Measurements from ENCODE around the gene ACBD6. TPM values are rescaled to one million over a fixed set of nuclear protein-coding genes. Genes with fewer than 3 reads are reported as not detected.

The ACBD6 gene
- total and polyA plus RNA-seq, 10 of the 15 experiments (the other 5 are each of a cell fraction or from before 2014, with no cell fraction given): 15.0 to 67.3 (median 55.0) TPM

GRCh38 chr1:180380259-180381183, 121.9 kb downstream of the ACBD6 start:
- Histone ChIP-seq H3K9me3 (replicated peaks; ENCODE audit: control insufficient read depth, insufficient read depth, low read length) (peaks cover 18% of the 10 kb centered on the region), H4K20me1 (ENCODE audit: control insufficient read depth, insufficient read depth) (no peaks in the 10 kb centered on the region), H2AFZ (ENCODE audit: control insufficient read depth, low read depth, low read length) (no peak overlapping the region), H3K9ac (ENCODE audit: control insufficient read depth, insufficient read depth, low read length) (no peak overlapping the region), H3K36me3 (ENCODE audit: control insufficient read depth in 2 of 2, insufficient read depth in 2 of 2, low read length in 1 of 2) (peaks cover 0 to 2% of the 10 kb centered on the region in 2 experiments; a peak in 1 of 4 replicates), H3K27ac (ENCODE audit: control insufficient read depth, insufficient read depth) (no peak overlapping the region), H3K4me2 (ENCODE audit: control insufficient read depth, insufficient read depth) (no peak overlapping the region), H3K27me3 (replicated peaks in 1 of 2; ENCODE audit: control insufficient read depth in 2 of 2, insufficient read depth in 2 of 2, low read length in 1 of 2) (no peaks in the 10 kb centered on the region), H3K4me3 (no peak overlapping the region), H3K4me1 (ENCODE audit: control insufficient read depth, insufficient read depth, low read length) (no peaks in the 10 kb centered on the region), H3K79me2 (ENCODE audit: control insufficient read depth, insufficient read depth, low read length) (peaks cover 2% of the 10 kb centered on the region)
- in situ Hi-C loops (cut with MboI): no loop called here
- WGBS (ENCODE audit: insufficient coverage, insufficient replicate concordance, low lambda C conversion rate, missing lambda C conversion rate): 45% methylated on average over 3 of the region's 3 CpGs
- intact Hi-C loops (cut with micrococcal nuclease; ENCODE audit: unreplicated experiment): no loop called here
- ChIA-PET SMC1A (ENCODE audit: uncharacterized antibody, unreplicated experiment) (interaction anchor here (0.9 to 1.4 kb wide), 3 partner anchors 13 to 16 kb away, joined by 3 read pairs; no protein-coding TSS in a partner anchor), CTCF (interaction anchor here (0.8 to 1.0 kb wide), 2 partner anchors 10 to 11 kb away, joined by 3 read pairs; no protein-coding TSS in a partner anchor), POLR2A (no interaction called here), RAD21 (ENCODE audit: unreplicated experiment) (no interaction called here)
- no peak for TF ChIP-seq ZBED1 (IDR thresholded peaks at IDR 0.05; ENCODE audit: borderline replicate concordance)
- TF ChIP-seq NFYB (IDR thresholded peaks at IDR 0.05; ENCODE audit: insufficient read depth, low read depth, low read length): no peak
- TF ChIP-seq KAT2A (conservative IDR thresholded peaks at IDR 0.05; ENCODE audit: control insufficient read depth, low read depth, low read length): no peak
- TF ChIP-seq PBX3 (IDR thresholded peaks at IDR 0.05; ENCODE audit: insufficient replicate concordance, low read depth, low read length): no peak
- no peak for TF ChIP-seq NBN (IDR thresholded peaks at IDR 0.05)
- TF ChIP-seq ZBTB40 (IDR thresholded peaks at IDR 0.05; ENCODE audit: borderline replicate concordance): no peak
- no peak for TF ChIP-seq ETV6 (conservative IDR thresholded peaks at IDR 0.05 in 1 of 2, IDR thresholded peaks at IDR 0.05 in 1 of 2; ENCODE audit: borderline replicate concordance in 1 of 2, low read depth in 1 of 2)
- TF ChIP-seq CHD4 (IDR thresholded peaks at IDR 0.05): no peak
- TF ChIP-seq BMI1 (IDR thresholded peaks at IDR 0.05; ENCODE audit: borderline replicate concordance): no peak
- no peak for TF ChIP-seq RUNX3 (IDR thresholded peaks at IDR 0.05; ENCODE audit: low read length)
- no peak for TF ChIP-seq POLR2A (IDR thresholded peaks at IDR 0.05; ENCODE audit: low read depth, low read length)
- TF ChIP-seq TCF12 (IDR thresholded peaks at IDR 0.05; ENCODE audit: low read depth, low read length): no peak
- no peak for FAIRE-seq
- DNase-seq (ENCODE audit: low read depth, low spot score): no peak
- no TSS peak for BruUV-seq (replicated peaks)
- ATAC-seq: no peak

All from GM12878 (cell line).